Heart left ventricle (tissue), 16 donors: Measurements from ENCODE around the gene NFS1. TPM values are rescaled to one million over a fixed set of nuclear protein-coding genes. Genes with fewer than 3 reads are reported as not detected.
A peak's percentile ranks its signal among the peaks of the same experiment; 100 is the strongest.

ENCODE experiments used
- ATAC-seq, 4 donors: fragments of 200-7000 bp; cut with Tn5 transposase; one replicate each; pipeline ENCODE4 v1.9.1; 2020 to 2022; ENCODE audit warnings: moderate library complexity in 4 of 4, mild to moderate bottlenecking in 3 of 4, moderate number of reproducible peaks in 1 of 4
- DNase-seq, 5 donors: peaks; one replicate each; pipeline ENCODE4 v3.0.0-alpha.2; 2020
- H3K27ac ChIP-seq, 12 donors: fragments of 200-600 bp; sonication (generic) in 4 of 12; one replicate each; pipeline versions ENCODE4 v1.5.0 to v1.8.0; 2016 to 2022; ENCODE audit warnings: mild to moderate bottlenecking in 2 of 12
- H3K27me3 ChIP-seq, 9 donors: fragments of 200-600 bp; sonication (generic) in 2 of 9; one replicate each; pipeline versions ENCODE4 v1.5.1 to v1.8.0; 2016 to 2022; ENCODE audit warnings: mild to moderate bottlenecking in 3 of 9
- H3K36me3 ChIP-seq, 9 donors: fragments of 200-600 bp; sonication (generic) in 2 of 9; one replicate each; pipeline versions ENCODE4 v1.5.0 to v1.8.0; 2018 to 2022; ENCODE audit warnings: mild to moderate bottlenecking in 2 of 9
- H3K4me1 ChIP-seq, 12 donors: fragments of 200-600 bp; sonication (generic) in 4 of 12; one replicate each; pipeline versions ENCODE4 v1.5.0 to v1.8.0; 2016 to 2022; ENCODE audit warnings: mild to moderate bottlenecking in 3 of 12
- H3K4me3 ChIP-seq, 12 donors: fragments of 200-600 bp; sonication (generic) in 4 of 12; one replicate each; pipeline versions ENCODE4 v1.5.0 to v1.8.0; 2017 to 2022; ENCODE audit warnings: mild to moderate bottlenecking in 9 of 12, moderate library complexity in 4 of 12
- H3K9me3 ChIP-seq, 12 donors: fragments of 200-600 bp; sonication (generic) in 4 of 12; one replicate each; pipeline versions ENCODE4 v1.5.0 to v1.8.0; 2016 to 2022; ENCODE audit warnings: mild to moderate bottlenecking in 1 of 12
- POLR2A ChIP-seq, 2 donors: fragments of 450-650 bp; IDR thresholded peaks; one replicate each; pipeline ENCODE4 v1.6.1; 2017; ENCODE audit warnings: antibody characterized with exemption in 2 of 2, mild to moderate bottlenecking in 2 of 2, moderate library complexity in 2 of 2
- WGBS, 4 donors: extraction: QIAGEN DNeasy Blood & Tissue Kit in 2 of 4; methylation state at CpG; one replicate each; pipeline versions ENCODE4 v1.1.5 to v1.1.7; 2013 to 2018; 5-methylcytosine and 5-hydroxymethylcytosine counted together
- intact Hi-C, 10 donors: fragments of 100-400 bp; cut with DNase I; formaldehyde crosslinking; loops; one replicate each; pipeline versions ENCODE4 v1.11.1 to v1.14.2; 2022
- polyA plus RNA-seq, 2 donors: library from polyadenylated mRNA; stranded (reverse); fragments of 200-250 nt; gene quantifications; one replicate each; pipeline ENCODE4 v1.2.3, GENCODE V29; 2013
- total RNA-seq, 9 donors: library from RNA; depleted of rRNA in 2 of 9; stranded (reverse); fragments of >200 nt in 2 of 9; fragmentation: NEBNext Ultra II Directional in 3 of 9; extraction: Animal tissue kit (Norgen Biotek cat#: 25700) in 3 of 9; gene quantifications; one replicate each; pipeline versions ENCODE4 v1.1.0 to v1.2.4, GENCODE V29; 2016 to 2023
- TF ChIP-seq, protein P1 (sequence below), 12 donors: fragments of 200-600 bp; sonication (generic) in 4 of 12; IDR thresholded peaks; one replicate each; pipeline versions ENCODE4 v1.5.0 to v1.8.0; 2018 to 2022; ENCODE audit warnings: antibody characterized with exemption in 12 of 12, mild to moderate bottlenecking in 5 of 12
- donor health status: ischemic (EF 13 %, LVEDD 7.1; RV severe dilation, severe dysfunction).
- donor health status: healthy with polysubstance abuse.
- donor health status: DM: no; HTN: yes; CAD: no.
- donor health status: DM: no; HTN: no; CAD: no.
- donor health status: ischemic (EF 25% LVEDD 6.9; RV normal size, moderate dysfunction).
- donor health status: ischemic (EF 25% LVEDD 5.7; RV mildly dilated, moderate dysfunction).
- donor health status: healthy.
- donor health status: DM: yes; HTN: yes; CAD: no.
- donor health status: ischemic (EF 35%, LVEDD 5.7; RV mildly dilated, moderate dysfunction).
- donor health status: nonischemic (EF 11% LVEDD 7.7; RV severe dilation, severe dysfunction).
- donor health status: DM: yes; HTN: yes; CAD: no.
- donor health status: PGD.
- donor health status: ischemic (EF 29% LVEDD 5.4; RV normal size, mild dysfunction).
- donor health status: nonischemic (EF 23%, LVEDD 6.1; RV moderate dilation, normal function).

Gene NFS1
- total and polyA plus RNA-seq, 11 donors, result 27.4 to 67.5 (median 58.3) TPM

DNA sequence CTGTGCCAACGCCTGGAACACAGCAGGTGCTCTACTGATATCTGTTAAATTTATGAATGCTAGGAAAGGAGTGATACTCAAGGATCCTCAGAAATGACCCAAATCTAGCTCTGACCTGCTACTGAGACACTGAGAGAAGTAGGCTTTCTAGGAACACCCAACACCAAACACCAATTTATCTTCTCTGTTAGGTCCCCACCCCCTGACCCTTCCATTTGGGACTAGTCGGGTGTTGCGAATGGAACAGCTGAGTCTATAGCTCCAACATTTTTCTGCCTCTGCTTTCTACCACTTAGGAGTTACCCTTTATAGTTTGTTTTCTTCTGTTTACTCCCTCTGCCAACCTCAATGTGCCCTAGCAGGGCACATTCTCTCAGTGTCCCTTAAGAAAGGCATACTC, 58.4 kb downstream of the NFS1 start:
- no peak for ATAC-seq
- WGBS, 4 donors, result 71 to 80% (median 77%) methylated on average over 3 of the region's 3 CpGs
- Histone ChIP-seq H3K4me3 (no peak overlapping the region), H3K27me3 (no peaks in the 10 kb centered on the region), H3K27ac (no peak overlapping the region), H3K4me1 (peaks cover 0 to 36% (median 11%) of the 10 kb centered on the region in 12 donors), H3K9me3 (no peaks in the 10 kb centered on the region), H3K36me3 (no peaks in the 10 kb centered on the region)
- intact Hi-C loops, result no loop called here
- TF ChIP-seq POLR2A (IDR thresholded peaks at IDR 0.05), result no peak
- TF ChIP-seq, protein P1, sequence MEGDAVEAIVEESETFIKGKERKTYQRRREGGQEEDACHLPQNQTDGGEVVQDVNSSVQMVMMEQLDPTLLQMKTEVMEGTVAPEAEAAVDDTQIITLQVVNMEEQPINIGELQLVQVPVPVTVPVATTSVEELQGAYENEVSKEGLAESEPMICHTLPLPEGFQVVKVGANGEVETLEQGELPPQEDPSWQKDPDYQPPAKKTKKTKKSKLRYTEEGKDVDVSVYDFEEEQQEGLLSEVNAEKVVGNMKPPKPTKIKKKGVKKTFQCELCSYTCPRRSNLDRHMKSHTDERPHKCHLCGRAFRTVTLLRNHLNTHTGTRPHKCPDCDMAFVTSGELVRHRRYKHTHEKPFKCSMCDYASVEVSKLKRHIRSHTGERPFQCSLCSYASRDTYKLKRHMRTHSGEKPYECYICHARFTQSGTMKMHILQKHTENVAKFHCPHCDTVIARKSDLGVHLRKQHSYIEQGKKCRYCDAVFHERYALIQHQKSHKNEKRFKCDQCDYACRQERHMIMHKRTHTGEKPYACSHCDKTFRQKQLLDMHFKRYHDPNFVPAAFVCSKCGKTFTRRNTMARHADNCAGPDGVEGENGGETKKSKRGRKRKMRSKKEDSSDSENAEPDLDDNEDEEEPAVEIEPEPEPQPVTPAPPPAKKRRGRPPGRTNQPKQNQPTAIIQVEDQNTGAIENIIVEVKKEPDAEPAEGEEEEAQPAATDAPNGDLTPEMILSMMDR (IDR thresholded peaks at IDR 0.05), result no peak
- no peak for DNase-seq

DNA sequence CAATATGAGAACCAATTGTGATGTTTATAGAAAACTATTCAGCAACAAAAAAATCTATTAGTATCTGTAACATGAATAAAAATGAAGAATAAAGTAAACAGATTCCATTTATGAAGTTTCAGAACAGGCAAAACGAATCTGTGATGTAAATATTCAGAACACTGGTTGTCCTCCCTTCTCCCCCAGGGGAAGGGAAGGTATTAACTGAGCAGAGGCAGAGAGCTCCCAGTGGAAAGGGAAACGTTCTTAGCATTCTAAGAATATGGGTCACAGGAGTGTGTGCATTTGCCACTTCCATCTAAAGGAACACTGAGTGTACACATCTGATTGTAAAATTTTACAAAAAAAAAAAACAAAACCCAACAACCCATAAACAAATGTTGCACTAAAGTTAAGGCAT, 60.4 kb downstream of the NFS1 start:
- ATAC-seq (no peak), DNase-seq (no peak)
- intact Hi-C loops, result no loop called here
- H3K27me3 ChIP-seq, result no peaks in the 10 kb centered on the region
- H3K4me1 ChIP-seq, result peaks cover 0 to 45% (median 16%) of the 10 kb centered on the region in 12 donors
- no peak overlapping the region for H3K27ac ChIP-seq
- no peak overlapping the region for H3K4me3 ChIP-seq
- H3K36me3 ChIP-seq, result no peaks in the 10 kb centered on the region
- TF ChIP-seq, protein P1 (IDR thresholded peaks at IDR 0.05), result no peak
- no peak for TF ChIP-seq POLR2A (IDR thresholded peaks at IDR 0.05)
- H3K9me3 ChIP-seq, result no peaks in the 10 kb centered on the region
- WGBS, 4 donors, result 48 to 58% (median 50%) methylated on average over 2 of the region's 2 CpGs

DNA sequence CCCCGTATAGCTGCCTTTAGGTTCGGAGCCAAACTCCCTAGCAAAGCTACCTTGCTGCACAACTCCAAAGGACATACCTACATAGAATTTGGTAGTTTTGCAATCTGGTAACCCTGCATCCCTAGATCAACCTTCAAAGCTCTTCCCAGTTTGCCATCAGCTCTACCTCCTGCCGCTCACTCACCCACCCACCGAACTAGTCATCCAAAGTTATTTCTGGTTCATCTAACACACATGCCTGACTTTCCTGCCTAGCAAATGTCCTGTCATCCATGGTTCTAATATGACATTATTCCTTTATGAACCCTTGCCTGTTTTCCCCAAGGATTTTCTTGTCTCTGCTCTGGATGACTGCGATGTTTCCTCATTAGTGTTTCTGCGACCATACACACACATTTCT, 61.9 kb downstream of the NFS1 start:
- intact Hi-C loops, result no loop called here
- ATAC-seq, result no peak

DNA sequence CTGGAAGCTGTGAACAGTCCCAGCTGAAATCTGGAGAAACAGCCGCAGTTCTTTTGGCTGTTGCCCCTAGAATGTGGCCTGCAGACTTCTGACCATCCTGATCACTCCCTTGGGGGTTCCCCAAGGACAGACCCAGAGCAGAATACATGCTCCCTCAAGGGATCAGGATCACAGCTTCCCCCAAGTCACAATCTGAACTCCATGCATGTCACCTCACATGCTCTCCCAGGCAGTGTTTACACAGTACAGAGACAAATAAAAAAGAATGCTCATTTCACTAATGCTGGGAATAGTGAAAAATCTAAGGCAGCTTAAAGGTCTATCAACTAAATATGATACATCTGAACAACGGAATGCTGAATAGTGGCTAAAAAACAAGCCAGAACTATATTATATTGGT, 63.1 kb downstream of the NFS1 start:
- H3K9me3 ChIP-seq, result no peaks in the 10 kb centered on the region
- 56 to 63% (median 61%) methylated on average over 2 of the region's 2 CpGs for WGBS, 4 donors
- intact Hi-C loops, result no loop called here

More for the DNA sequence above, 61.9 kb downstream of the NFS1 start:
- H3K36me3 ChIP-seq, result peaks cover 0 to 5% (median 0%) of the 10 kb centered on the region in 9 donors
- no peaks in the 10 kb centered on the region for H3K9me3 ChIP-seq
- H3K27ac ChIP-seq, result no peak overlapping the region
- no peak for DNase-seq
- TF ChIP-seq, protein P1 (IDR thresholded peaks at IDR 0.05), result no peak
- no peak for TF ChIP-seq POLR2A (IDR thresholded peaks at IDR 0.05)
- 80 to 83% (median 81%) methylated on average over 6 of the region's 6 CpGs for WGBS, 4 donors
- H3K4me1 ChIP-seq, result peaks cover 0 to 45% (median 16%) of the 10 kb centered on the region in 12 donors
- no peaks in the 10 kb centered on the region for H3K27me3 ChIP-seq
- no peak overlapping the region for H3K4me3 ChIP-seq

More for the DNA sequence above, 63.1 kb downstream of the NFS1 start:
- no peak for DNase-seq
- H3K27ac ChIP-seq, result no peak overlapping the region
- peaks cover 0 to 43% (median 16%) of the 10 kb centered on the region in 12 donors for H3K4me1 ChIP-seq
- peak; percentile 11 to 38 (median 24) for ATAC-seq
- TF ChIP-seq, protein P1 (IDR thresholded peaks at IDR 0.05), result no peak
- TF ChIP-seq POLR2A (IDR thresholded peaks at IDR 0.05), result no peak
- peaks cover 0 to 17% (median 11%) of the 10 kb centered on the region in 9 donors for H3K36me3 ChIP-seq
- H3K4me3 ChIP-seq, result no peak overlapping the region
- H3K27me3 ChIP-seq, result no peaks in the 10 kb centered on the region
